ENCODE measurements around the gene KLHL29.

- no peak for TF ChIP-seq TAF1 (IDR thresholded peaks at IDR 0.05; ENCODE audit: borderline replicate concordance, low read depth, low read length)
- TF ChIP-seq EZH2phosphoT487 (IDR thresholded peaks at IDR 0.05; ENCODE audit: borderline replicate concordance, low read depth) = no peak
- no peak for TF ChIP-seq EP300 (IDR thresholded peaks at IDR 0.05; ENCODE audit: borderline replicate concordance in 1 of 2, low read depth in 1 of 2, low read length in 1 of 2)
- no peak for TF ChIP-seq RFX5 (IDR thresholded peaks at IDR 0.05; ENCODE audit: low read length)
- no peak for TF ChIP-seq PBX3 (IDR thresholded peaks at IDR 0.05)
- no peak for TF ChIP-seq CTCF (IDR thresholded peaks at IDR 0.05)
- TF ChIP-seq SMC3 (IDR thresholded peaks at IDR 0.05; ENCODE audit: low read depth, low read length) = no peak
- TF ChIP-seq CHD2 (IDR thresholded peaks at IDR 0.05; ENCODE audit: low read length, partially characterized antibody) = no peak
Observed at GRCh38 chr2:23456881-23457760, 72.1 kb downstream of the KLHL29 start.

All from SK-N-SH (cell line).